GM18951 (cell line): Measurements from ENCODE around the gene NCKAP5L.

Experiments
- POLR2A ChIP-seq: IDR thresholded peaks from 4 replicates; pipeline ENCODE4 v1.6.1; 2011; ENCODE audit warnings: mild to moderate bottlenecking; ENCODE audit not compliant: insufficient read length, insufficient read depth; ENCODE audit errors: extremely low read depth
- in situ Hi-C: fragments of 300-500 bp; cut with MboI; formaldehyde crosslinking; loops from one replicate; pipeline ENCODE4 v1.12.0; 2022; ENCODE audit warnings: low sequenced_read_pairs, mixed read lengths, inconsistent platforms; ENCODE audit not compliant: unreplicated experiment

NCKAP5L gene

GRCh38 chr12:49796606-49797448 lies 31.4 kb downstream of the NCKAP5L start:
- in situ Hi-C loops, result no loop called here
- TF ChIP-seq POLR2A, result no peak

GRCh38 chr12:49796155-49796554 lies 32.1 kb downstream of the NCKAP5L start:
- no peak for TF ChIP-seq POLR2A

GRCh38 chr12:49795654-49796105 lies 32.5 kb downstream of the NCKAP5L start:
- in situ Hi-C loops, result no loop called here

More at GRCh38 chr12:49796155-49796554, 32.1 kb downstream of the NCKAP5L start:
- in situ Hi-C loops, result no loop called here

GRCh38 chr12:49794811-49795653 lies 33.2 kb downstream of the NCKAP5L start:
- in situ Hi-C loops, result no loop called here
- no peak for TF ChIP-seq POLR2A

More at GRCh38 chr12:49795654-49796105, 32.5 kb downstream of the NCKAP5L start:
- no peak for TF ChIP-seq POLR2A

GRCh38 chr12:49794021-49794420 lies 34.2 kb downstream of the NCKAP5L start:
- TF ChIP-seq POLR2A, result no peak
- in situ Hi-C loops, result no loop called here

- in situ Hi-C loops, result no loop called here
- TF ChIP-seq POLR2A, result no peak
These were observed 34.6 kb downstream of the NCKAP5L start for GRCh38 chr12:49793620-49794019.

GRCh38 chr12:49792976-49793580 lies 35.1 kb downstream of the NCKAP5L start:
- in situ Hi-C loops, result no loop called here
- TF ChIP-seq POLR2A, result no peak

GRCh38 chr12:49792181-49792970 lies 35.8 kb downstream of the NCKAP5L start:
- no peak for TF ChIP-seq POLR2A

GRCh38 chr12:49791700-49792099 lies 36.5 kb downstream of the NCKAP5L start:
- TF ChIP-seq POLR2A, result no peak
- in situ Hi-C loops, result no loop called here

More at GRCh38 chr12:49792181-49792970, 35.8 kb downstream of the NCKAP5L start:
- in situ Hi-C loops, result no loop called here

- no peak for TF ChIP-seq POLR2A
- in situ Hi-C loops, result no loop called here
These were observed 37.3 kb downstream of the NCKAP5L start for GRCh38 chr12:49790741-49791555.

GRCh38 chr12:49789992-49790391 lies 38.2 kb downstream of the NCKAP5L start:
- in situ Hi-C loops, result no loop called here
- no peak for TF ChIP-seq POLR2A

GRCh38 chr12:49787672-49788071 lies 40.5 kb downstream of the NCKAP5L start:
- TF ChIP-seq POLR2A, result no peak
- in situ Hi-C loops, result no loop called here
